Measurements from ENCODE around the gene MBNL2.

Gene MBNL2

DNA sequence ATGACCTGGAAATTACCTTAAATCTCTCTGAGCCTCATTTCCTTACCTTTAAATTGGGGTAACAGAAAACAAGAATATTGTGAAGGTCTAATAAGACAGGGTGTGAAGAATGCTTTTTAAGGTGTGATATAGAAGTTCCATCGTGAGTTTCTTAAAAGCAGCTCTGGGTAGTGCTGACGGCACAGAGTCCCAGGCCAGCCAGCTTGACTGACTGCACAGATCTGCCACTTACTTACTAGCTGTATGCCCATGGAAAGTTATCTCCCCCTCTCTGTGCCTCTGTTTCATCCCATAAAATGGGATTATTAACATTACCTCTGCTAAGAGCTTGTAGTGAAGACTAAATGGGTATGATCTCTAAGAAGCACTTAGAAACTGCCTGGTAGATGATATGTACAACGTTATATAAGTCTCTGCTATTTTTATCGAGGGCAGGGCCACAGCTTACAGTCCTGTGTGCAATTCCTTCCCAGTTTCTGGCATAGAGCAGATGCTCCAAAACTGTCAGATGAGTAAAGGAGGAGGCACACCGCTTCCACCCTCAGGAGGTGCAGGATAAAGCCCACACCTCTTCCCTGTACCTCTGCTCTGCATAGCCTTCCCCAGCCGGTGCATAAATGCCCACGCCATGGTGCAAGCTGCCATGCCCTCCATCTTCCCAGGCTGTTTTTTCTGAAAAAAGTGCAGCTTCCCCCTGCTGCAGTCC, 99.6 kb downstream of the MBNL2 start:
- Histone ChIP-seq H3K27ac (replicated peaks) (no peak overlapping the region), H3K4me3 (replicated peaks; ENCODE audit: insufficient read depth, low read length) (no peak overlapping the region), H3K27me3 (ENCODE audit: insufficient read depth, poor library complexity, severe bottlenecking) (no peaks in the 10 kb centered on the region)
- TF ChIP-seq SPI1 (IDR thresholded peaks at IDR 0.05; ENCODE audit: borderline replicate concordance, low read depth) (no peak), POLR2AphosphoS5 (IDR thresholded peaks at IDR 0.05; ENCODE audit: low read depth) (no peak), GABPA (IDR thresholded peaks at IDR 0.05; ENCODE audit: low read depth) (no peak)
- TF ChIP-seq, protein P1, sequence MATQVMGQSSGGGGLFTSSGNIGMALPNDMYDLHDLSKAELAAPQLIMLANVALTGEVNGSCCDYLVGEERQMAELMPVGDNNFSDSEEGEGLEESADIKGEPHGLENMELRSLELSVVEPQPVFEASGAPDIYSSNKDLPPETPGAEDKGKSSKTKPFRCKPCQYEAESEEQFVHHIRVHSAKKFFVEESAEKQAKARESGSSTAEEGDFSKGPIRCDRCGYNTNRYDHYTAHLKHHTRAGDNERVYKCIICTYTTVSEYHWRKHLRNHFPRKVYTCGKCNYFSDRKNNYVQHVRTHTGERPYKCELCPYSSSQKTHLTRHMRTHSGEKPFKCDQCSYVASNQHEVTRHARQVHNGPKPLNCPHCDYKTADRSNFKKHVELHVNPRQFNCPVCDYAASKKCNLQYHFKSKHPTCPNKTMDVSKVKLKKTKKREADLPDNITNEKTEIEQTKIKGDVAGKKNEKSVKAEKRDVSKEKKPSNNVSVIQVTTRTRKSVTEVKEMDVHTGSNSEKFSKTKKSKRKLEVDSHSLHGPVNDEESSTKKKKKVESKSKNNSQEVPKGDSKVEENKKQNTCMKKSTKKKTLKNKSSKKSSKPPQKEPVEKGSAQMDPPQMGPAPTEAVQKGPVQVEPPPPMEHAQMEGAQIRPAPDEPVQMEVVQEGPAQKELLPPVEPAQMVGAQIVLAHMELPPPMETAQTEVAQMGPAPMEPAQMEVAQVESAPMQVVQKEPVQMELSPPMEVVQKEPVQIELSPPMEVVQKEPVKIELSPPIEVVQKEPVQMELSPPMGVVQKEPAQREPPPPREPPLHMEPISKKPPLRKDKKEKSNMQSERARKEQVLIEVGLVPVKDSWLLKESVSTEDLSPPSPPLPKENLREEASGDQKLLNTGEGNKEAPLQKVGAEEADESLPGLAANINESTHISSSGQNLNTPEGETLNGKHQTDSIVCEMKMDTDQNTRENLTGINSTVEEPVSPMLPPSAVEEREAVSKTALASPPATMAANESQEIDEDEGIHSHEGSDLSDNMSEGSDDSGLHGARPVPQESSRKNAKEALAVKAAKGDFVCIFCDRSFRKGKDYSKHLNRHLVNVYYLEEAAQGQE (IDR thresholded peaks at IDR 0.05; ENCODE audit: insufficient replicate concordance, low read depth) = no peak
- TF ChIP-seq, protein P2, sequence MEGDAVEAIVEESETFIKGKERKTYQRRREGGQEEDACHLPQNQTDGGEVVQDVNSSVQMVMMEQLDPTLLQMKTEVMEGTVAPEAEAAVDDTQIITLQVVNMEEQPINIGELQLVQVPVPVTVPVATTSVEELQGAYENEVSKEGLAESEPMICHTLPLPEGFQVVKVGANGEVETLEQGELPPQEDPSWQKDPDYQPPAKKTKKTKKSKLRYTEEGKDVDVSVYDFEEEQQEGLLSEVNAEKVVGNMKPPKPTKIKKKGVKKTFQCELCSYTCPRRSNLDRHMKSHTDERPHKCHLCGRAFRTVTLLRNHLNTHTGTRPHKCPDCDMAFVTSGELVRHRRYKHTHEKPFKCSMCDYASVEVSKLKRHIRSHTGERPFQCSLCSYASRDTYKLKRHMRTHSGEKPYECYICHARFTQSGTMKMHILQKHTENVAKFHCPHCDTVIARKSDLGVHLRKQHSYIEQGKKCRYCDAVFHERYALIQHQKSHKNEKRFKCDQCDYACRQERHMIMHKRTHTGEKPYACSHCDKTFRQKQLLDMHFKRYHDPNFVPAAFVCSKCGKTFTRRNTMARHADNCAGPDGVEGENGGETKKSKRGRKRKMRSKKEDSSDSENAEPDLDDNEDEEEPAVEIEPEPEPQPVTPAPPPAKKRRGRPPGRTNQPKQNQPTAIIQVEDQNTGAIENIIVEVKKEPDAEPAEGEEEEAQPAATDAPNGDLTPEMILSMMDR (IDR thresholded peaks at IDR 0.05; ENCODE audit: insufficient read depth, low read length) = no peak
- DNase-seq (ENCODE audit: low read depth in 1 of 2, low spot score in 1 of 2) = no peak

DNA sequence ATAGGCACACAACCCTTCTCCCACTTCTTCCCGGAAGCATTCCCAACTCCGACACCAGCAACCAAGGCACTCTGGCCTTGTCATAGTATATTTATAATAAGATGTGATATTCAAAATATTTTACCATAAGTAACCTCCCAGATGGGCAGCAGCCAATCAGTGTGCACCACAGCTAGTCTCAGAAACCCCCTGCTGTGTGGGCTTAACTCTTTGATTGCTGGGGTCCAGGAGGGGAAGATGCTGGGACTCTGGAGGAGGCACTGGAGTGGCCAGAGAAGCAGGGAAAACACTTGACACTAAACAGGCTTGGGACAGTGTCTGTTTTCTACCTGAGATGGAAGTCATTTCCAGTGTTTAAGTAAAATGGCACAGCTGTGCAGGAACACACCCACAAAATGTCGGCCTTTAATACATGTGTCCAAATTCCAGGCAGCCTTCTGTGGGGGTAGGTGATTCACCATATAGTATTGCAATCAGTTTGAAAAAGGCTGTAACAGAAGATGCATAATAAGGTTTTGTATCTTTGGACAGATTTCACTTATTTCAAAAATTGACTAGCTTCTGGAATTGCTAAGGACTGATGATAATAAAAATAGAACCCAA, 100.7 kb downstream of the MBNL2 start:
- no peak for DNase-seq (ENCODE audit: low read depth in 1 of 2, low spot score in 1 of 2)
- H3K27ac ChIP-seq (replicated peaks) = no peak overlapping the region

DNA sequence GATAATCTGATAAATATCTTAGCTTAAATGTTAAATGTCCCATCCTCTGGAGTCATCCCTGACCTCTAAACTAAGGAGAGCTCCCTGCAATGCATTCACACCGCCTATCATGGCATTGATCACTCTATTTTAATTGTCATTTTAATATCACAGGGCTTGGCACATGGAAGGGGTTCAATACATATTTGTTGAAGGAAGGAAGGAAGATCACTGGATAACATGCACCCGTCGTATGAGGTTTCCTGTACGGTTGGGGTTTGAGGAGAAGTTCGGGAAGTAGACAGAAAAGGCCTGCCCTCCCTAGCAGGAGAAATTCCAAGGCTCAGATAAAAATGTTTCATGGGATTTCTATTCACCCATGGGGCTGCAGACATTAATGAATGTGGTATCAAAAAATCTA, 102.0 kb downstream of the MBNL2 start:
- no peak overlapping the region for H3K27ac ChIP-seq (replicated peaks)
- TF ChIP-seq, protein P1 (IDR thresholded peaks at IDR 0.05; ENCODE audit: insufficient replicate concordance, low read depth) = no peak
- TF ChIP-seq SPI1 (IDR thresholded peaks at IDR 0.05; ENCODE audit: borderline replicate concordance, low read depth) (no peak), POLR2AphosphoS5 (IDR thresholded peaks at IDR 0.05; ENCODE audit: low read depth) (no peak), GABPA (IDR thresholded peaks at IDR 0.05; ENCODE audit: low read depth) (no peak)
- TF ChIP-seq, protein P2 (IDR thresholded peaks at IDR 0.05; ENCODE audit: insufficient read depth, low read length) = no peak
- no peak overlapping the region for H3K4me3 ChIP-seq (replicated peaks; ENCODE audit: insufficient read depth, low read length)
- no peaks in the 10 kb centered on the region for H3K27me3 ChIP-seq (ENCODE audit: insufficient read depth, poor library complexity, severe bottlenecking)
- no peak for DNase-seq (ENCODE audit: low read depth in 1 of 2, low spot score in 1 of 2)

More for the DNA sequence above, 100.7 kb downstream of the MBNL2 start:
- H3K4me3 ChIP-seq (replicated peaks; ENCODE audit: insufficient read depth, low read length) = no peak overlapping the region
- TF ChIP-seq, protein P1 (IDR thresholded peaks at IDR 0.05; ENCODE audit: insufficient replicate concordance, low read depth) = no peak
- no peaks in the 10 kb centered on the region for H3K27me3 ChIP-seq (ENCODE audit: insufficient read depth, poor library complexity, severe bottlenecking)

Data from HL-60 (cell line).